Measurements from ENCODE around the gene FOXO1. TPM values are rescaled to one million over a fixed set of nuclear protein-coding genes. Genes with fewer than 3 reads are reported as not detected.

Gene FOXO1
- total RNA-seq, 2 experiments from 2014 or later, result 29.2 to 42.1 TPM

GRCh38 chr13:40569024-40569350, 97.5 kb downstream of the FOXO1 start:
- peak overlapping the region; percentile 36; the same call in 1 of the 2 replicates for H3K4me2 ChIP-seq (ENCODE audit: low read length)
- no peak for TF ChIP-seq EZH2phosphoT487 (IDR thresholded peaks at IDR 0.05; ENCODE audit: borderline replicate concordance, low read depth, low read length)
- TF ChIP-seq, protein P1, sequence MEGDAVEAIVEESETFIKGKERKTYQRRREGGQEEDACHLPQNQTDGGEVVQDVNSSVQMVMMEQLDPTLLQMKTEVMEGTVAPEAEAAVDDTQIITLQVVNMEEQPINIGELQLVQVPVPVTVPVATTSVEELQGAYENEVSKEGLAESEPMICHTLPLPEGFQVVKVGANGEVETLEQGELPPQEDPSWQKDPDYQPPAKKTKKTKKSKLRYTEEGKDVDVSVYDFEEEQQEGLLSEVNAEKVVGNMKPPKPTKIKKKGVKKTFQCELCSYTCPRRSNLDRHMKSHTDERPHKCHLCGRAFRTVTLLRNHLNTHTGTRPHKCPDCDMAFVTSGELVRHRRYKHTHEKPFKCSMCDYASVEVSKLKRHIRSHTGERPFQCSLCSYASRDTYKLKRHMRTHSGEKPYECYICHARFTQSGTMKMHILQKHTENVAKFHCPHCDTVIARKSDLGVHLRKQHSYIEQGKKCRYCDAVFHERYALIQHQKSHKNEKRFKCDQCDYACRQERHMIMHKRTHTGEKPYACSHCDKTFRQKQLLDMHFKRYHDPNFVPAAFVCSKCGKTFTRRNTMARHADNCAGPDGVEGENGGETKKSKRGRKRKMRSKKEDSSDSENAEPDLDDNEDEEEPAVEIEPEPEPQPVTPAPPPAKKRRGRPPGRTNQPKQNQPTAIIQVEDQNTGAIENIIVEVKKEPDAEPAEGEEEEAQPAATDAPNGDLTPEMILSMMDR (conservative IDR thresholded peaks at IDR 0.05; ENCODE audit: low read length), result no peak
- no TSS peak for BruUV-seq (replicated peaks)

DNA sequence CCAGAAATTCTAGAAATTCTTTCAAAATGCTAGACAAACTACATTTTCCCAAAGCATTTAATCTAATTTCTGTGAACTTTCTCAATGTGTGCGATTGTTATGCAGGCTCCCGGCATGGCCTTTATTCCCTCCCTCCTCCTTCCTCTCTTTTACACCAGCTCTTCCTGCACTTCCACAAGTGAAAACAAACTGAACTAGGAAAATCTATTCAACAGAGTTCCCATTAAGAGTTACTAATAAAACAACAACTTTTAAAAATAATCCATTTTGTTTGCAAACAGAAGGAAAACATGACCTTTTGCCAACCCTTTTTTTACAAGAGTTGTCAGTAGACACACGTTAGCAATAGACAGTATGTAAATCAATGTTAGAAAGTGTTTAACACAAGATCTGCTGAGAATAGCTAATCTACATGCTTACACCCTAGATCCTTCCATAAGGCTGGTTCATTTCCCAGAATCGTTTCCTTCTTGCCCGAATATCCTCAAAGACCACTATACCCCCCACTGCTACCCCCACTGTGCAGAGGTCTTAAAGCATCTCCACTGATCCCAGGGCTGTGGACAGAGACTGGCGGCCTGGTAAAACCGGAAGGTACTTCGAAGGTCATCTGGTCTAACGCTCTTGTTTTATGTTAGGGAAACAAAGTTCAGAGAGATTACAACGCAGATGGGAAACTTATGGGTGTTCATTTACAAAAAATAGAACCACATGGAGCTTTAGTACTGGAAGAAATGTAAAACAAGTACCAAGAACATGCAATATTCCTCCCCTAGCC, 98.0 kb downstream of the FOXO1 start:
- POLR2A ChIA-PET, result interaction anchor here (0.6 to 6.0 kb wide), 5 partner anchors 8 to 138 kb away, joined by 3 to 25 read pairs (median 3); no protein-coding TSS in a partner anchor
- Histone ChIP-seq H3K9me3 (ENCODE audit: low read length) (no peaks in the 10 kb centered on the region), H3K4me3 (ENCODE audit: low read depth, low read length, poor library complexity, severe bottlenecking) (no peak overlapping the region), H3K27ac (ENCODE audit: low read depth, low read length, poor library complexity, severe bottlenecking) (no peak overlapping the region), H3K36me3 (ENCODE audit: insufficient read depth, low read length) (peaks cover 4% of the 10 kb centered on the region), H3K79me2 (ENCODE audit: insufficient read depth, low read depth, low read length) (peaks cover 100% of the 10 kb centered on the region), H4K20me1 (ENCODE audit: insufficient read depth, low read length) (peaks cover 9% of the 10 kb centered on the region; the same call in 1 of the 2 replicates), H3K9me2 (ENCODE audit: insufficient read depth, low read length) (no peaks in the 10 kb centered on the region), H3K4me1 (ENCODE audit: insufficient read depth, low read length, poor library complexity, severe bottlenecking) (peaks cover 90% of the 10 kb centered on the region), H3K4me2 (ENCODE audit: low read length) (no peak overlapping the region), H2AFZ (ENCODE audit: low read length) (no peak overlapping the region)
- intact Hi-C loops (cut with micrococcal nuclease; ENCODE audit: unreplicated experiment), result no loop called here
- CTCF ChIA-PET (ENCODE audit: unreplicated experiment), result no interaction called here
- no peak for TF ChIP-seq EZH2phosphoT487 (IDR thresholded peaks at IDR 0.05; ENCODE audit: borderline replicate concordance, low read depth, low read length)
- TF ChIP-seq, protein P1 (conservative IDR thresholded peaks at IDR 0.05; ENCODE audit: low read length), result no peak
- DNase-seq (ENCODE audit: low spot score), result no peak
- BruUV-seq (replicated peaks), result no TSS peak

More at GRCh38 chr13:40569024-40569350, 97.5 kb downstream of the FOXO1 start:
- Histone ChIP-seq H3K36me3 (ENCODE audit: insufficient read depth, low read length) (peaks cover 4% of the 10 kb centered on the region), H4K20me1 (ENCODE audit: insufficient read depth, low read length) (peaks cover 13% of the 10 kb centered on the region; the same call in 1 of the 2 replicates), H3K4me1 (ENCODE audit: insufficient read depth, low read length, poor library complexity, severe bottlenecking) (peaks cover 90% of the 10 kb centered on the region), H3K79me2 (ENCODE audit: insufficient read depth, low read depth, low read length) (peaks cover 100% of the 10 kb centered on the region), H3K27ac (ENCODE audit: low read depth, low read length, poor library complexity, severe bottlenecking) (peak overlapping the region; percentile 0), H2AFZ (ENCODE audit: low read length) (no peak overlapping the region), H3K4me3 (ENCODE audit: low read depth, low read length, poor library complexity, severe bottlenecking) (no peak overlapping the region), H3K9me2 (ENCODE audit: insufficient read depth, low read length) (no peaks in the 10 kb centered on the region), H3K9me3 (ENCODE audit: low read length) (no peaks in the 10 kb centered on the region)
- ChIA-PET CTCF (ENCODE audit: unreplicated experiment) (no interaction called here), POLR2A (interaction anchor here (0.6 to 6.0 kb wide), 3 partner anchors 13 to 96 kb away, joined by 3 to 25 read pairs (median 3); no protein-coding TSS in a partner anchor)
- intact Hi-C loops (cut with micrococcal nuclease; ENCODE audit: unreplicated experiment), result no loop called here
- DNase-seq (ENCODE audit: low spot score), result no peak

DNA sequence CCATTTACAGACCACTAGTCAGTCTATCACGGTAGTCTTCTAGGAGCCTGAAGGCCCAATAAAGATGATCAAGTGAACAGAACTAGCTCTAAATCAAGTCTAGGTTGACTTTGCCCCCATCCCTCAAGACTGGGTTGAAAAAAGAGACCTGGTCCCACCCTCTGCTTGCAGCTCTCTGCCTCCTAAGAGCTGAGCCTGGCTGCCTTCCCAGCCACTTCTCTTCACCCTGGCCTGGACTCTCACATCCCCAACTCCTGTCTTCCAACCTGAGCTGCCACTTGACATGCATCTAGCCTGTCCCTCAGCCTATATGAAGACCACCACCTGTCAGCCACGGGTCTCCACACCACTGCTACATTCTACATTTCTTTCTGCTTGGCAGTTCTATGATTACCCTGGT, 99.6 kb downstream of the FOXO1 start:
- H3K9me2 ChIP-seq (ENCODE audit: insufficient read depth, low read length), result no peaks in the 10 kb centered on the region
- peaks cover 8% of the 10 kb centered on the region; the same call in 1 of the 2 replicates for H4K20me1 ChIP-seq (ENCODE audit: insufficient read depth, low read length)
- POLR2A ChIA-PET, result interaction anchor here (0.7 to 6.0 kb wide), 3 partner anchors 10 to 27 kb away, joined by 3 to 25 read pairs (median 4); no protein-coding TSS in a partner anchor
- peaks cover 4% of the 10 kb centered on the region for H3K36me3 ChIP-seq (ENCODE audit: insufficient read depth, low read length)
- CTCF ChIA-PET (ENCODE audit: unreplicated experiment), result no interaction called here
- no peak for TF ChIP-seq EZH2phosphoT487 (IDR thresholded peaks at IDR 0.05; ENCODE audit: borderline replicate concordance, low read depth, low read length)
- TF ChIP-seq, protein P1 (conservative IDR thresholded peaks at IDR 0.05; ENCODE audit: low read length), result no peak
- no peak overlapping the region for H3K27ac ChIP-seq (ENCODE audit: low read depth, low read length, poor library complexity, severe bottlenecking)
- H3K4me2 ChIP-seq (ENCODE audit: low read length), result peak overlapping the region; percentile 35; the same call in 1 of the 2 replicates
- intact Hi-C loops (cut with micrococcal nuclease; ENCODE audit: unreplicated experiment), result no loop called here
- peaks cover 86% of the 10 kb centered on the region for H3K4me1 ChIP-seq (ENCODE audit: insufficient read depth, low read length, poor library complexity, severe bottlenecking)
- no peak for DNase-seq (ENCODE audit: low spot score)
- peaks cover 100% of the 10 kb centered on the region for H3K79me2 ChIP-seq (ENCODE audit: insufficient read depth, low read depth, low read length)
- no peaks in the 10 kb centered on the region for H3K9me3 ChIP-seq (ENCODE audit: low read length)
- no TSS peak for BruUV-seq (replicated peaks)
- H2AFZ ChIP-seq (ENCODE audit: low read length), result no peak overlapping the region
- no peak overlapping the region for H3K4me3 ChIP-seq (ENCODE audit: low read depth, low read length, poor library complexity, severe bottlenecking)
